ENCODE data around the gene EMX1. TPM values are rescaled to one million over a fixed set of nuclear protein-coding genes. Genes with fewer than 3 reads are reported as not detected.

The EMX1 gene
- total and polyA plus RNA-seq, 2 of the 13 experiments (the other 11 are each of a cell fraction or from before 2014, with no cell fraction given) = 0.62 to 4.9 TPM

DNA sequence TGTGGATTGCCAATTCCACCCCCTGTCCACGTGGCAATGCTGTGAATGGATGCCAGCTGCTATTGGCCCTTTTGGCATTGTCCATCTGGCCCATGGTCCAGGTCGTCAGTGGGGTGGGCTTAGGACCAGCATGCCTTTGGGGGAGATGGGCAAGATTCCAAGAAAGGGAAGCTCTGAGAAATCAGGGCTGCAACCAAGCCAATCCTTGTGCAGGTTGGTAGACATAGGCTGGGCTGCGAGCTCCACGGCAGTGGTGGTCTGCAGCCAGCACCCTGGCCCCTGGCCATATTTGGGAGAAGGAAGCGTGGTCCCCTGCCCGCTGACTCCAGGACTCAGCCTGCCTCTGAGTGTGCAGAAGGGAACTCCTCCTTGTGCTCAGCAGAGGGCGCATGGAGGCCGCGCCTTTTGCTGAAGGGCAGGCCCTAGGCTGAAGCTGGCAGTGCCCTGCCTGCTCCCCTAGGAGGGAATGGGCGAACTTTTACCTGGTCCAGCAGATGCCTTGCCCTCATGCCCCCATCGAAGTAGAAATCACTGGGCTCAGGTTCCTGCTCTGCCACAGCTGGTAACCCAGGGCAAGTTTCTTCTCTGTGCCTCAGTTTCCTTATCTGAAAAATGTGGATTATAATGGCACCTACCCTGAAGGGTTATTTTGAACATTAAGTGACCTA lies 24.7 kb upstream of the EMX1 start (continued):
- TF ChIP-seq, protein P1, sequence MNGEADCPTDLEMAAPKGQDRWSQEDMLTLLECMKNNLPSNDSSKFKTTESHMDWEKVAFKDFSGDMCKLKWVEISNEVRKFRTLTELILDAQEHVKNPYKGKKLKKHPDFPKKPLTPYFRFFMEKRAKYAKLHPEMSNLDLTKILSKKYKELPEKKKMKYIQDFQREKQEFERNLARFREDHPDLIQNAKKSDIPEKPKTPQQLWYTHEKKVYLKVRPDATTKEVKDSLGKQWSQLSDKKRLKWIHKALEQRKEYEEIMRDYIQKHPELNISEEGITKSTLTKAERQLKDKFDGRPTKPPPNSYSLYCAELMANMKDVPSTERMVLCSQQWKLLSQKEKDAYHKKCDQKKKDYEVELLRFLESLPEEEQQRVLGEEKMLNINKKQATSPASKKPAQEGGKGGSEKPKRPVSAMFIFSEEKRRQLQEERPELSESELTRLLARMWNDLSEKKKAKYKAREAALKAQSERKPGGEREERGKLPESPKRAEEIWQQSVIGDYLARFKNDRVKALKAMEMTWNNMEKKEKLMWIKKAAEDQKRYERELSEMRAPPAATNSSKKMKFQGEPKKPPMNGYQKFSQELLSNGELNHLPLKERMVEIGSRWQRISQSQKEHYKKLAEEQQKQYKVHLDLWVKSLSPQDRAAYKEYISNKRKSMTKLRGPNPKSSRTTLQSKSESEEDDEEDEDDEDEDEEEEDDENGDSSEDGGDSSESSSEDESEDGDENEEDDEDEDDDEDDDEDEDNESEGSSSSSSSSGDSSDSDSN (CRISPR knock-in tag; IDR thresholded peaks at IDR 0.05) = no peak
- TF ChIP-seq EED (CRISPR knock-in tag; IDR thresholded peaks at IDR 0.05) (no peak), ARNT2 (CRISPR knock-in tag; IDR thresholded peaks at IDR 0.05; ENCODE audit: low read depth) (no peak), ZNF451 (CRISPR knock-in tag; IDR thresholded peaks at IDR 0.05) (no peak), MTA1 (CRISPR knock-in tag; IDR thresholded peaks at IDR 0.05; ENCODE audit: borderline replicate concordance) (no peak), JUND (CRISPR knock-in tag; IDR thresholded peaks at IDR 0.05) (no peak), ZMYM3 (CRISPR knock-in tag; IDR thresholded peaks at IDR 0.05) (no peak), NFKBIZ (CRISPR knock-in tag; IDR thresholded peaks at IDR 0.05) (no peak), GABPA (IDR thresholded peaks at IDR 0.05; ENCODE audit: low read depth, low read length) (no peak), GABPA (CRISPR knock-in tag; IDR thresholded peaks at IDR 0.05; ENCODE audit: low read depth) (no peak), ZNF335 (CRISPR knock-in tag; IDR thresholded peaks at IDR 0.05) (no peak), NCOA2 (CRISPR knock-in tag; IDR thresholded peaks at IDR 0.05) (no peak), FOXA3 (CRISPR knock-in tag; IDR thresholded peaks at IDR 0.05) (peak; percentile 14; the same call in 1 of the 2 replicates), ZNF788 (CRISPR knock-in tag; IDR thresholded peaks at IDR 0.05; ENCODE audit: borderline replicate concordance) (no peak), ZNF670 (CRISPR knock-in tag; IDR thresholded peaks at IDR 0.05; ENCODE audit: borderline replicate concordance) (no peak), KLF15 (CRISPR knock-in tag; IDR thresholded peaks at IDR 0.05; ENCODE audit: borderline replicate concordance) (no peak), ZNF616 (CRISPR knock-in tag; IDR thresholded peaks at IDR 0.05; ENCODE audit: low read depth) (no peak), EP300 (IDR thresholded peaks at IDR 0.05; ENCODE audit: low read depth in 2 of 2, low read length in 2 of 2) (no peak), EP300 (CRISPR knock-in tag; IDR thresholded peaks at IDR 0.05; ENCODE audit: borderline replicate concordance) (no peak)
- TF ChIP-seq, protein P2, sequence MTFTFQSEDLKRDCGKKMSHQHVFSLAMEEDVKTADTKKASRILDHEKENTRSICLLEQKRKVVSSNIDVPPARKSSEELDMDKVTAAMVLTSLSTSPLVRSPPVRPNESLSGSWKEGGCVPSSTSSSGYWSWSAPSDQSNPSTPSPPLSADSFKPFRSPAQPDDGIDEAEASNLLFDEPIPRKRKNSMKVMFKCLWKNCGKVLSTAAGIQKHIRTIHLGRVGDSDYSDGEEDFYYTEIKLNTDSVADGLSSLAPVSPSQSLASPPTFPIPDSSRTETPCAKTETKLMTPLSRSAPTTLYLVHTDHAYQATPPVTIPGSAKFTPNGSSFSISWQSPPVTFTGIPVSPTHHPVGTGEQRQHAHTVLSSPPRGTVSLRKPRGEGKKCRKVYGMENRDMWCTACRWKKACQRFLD (CRISPR knock-in tag; IDR thresholded peaks at IDR 0.05; ENCODE audit: borderline replicate concordance) = no peak
- TF ChIP-seq, protein P3, sequence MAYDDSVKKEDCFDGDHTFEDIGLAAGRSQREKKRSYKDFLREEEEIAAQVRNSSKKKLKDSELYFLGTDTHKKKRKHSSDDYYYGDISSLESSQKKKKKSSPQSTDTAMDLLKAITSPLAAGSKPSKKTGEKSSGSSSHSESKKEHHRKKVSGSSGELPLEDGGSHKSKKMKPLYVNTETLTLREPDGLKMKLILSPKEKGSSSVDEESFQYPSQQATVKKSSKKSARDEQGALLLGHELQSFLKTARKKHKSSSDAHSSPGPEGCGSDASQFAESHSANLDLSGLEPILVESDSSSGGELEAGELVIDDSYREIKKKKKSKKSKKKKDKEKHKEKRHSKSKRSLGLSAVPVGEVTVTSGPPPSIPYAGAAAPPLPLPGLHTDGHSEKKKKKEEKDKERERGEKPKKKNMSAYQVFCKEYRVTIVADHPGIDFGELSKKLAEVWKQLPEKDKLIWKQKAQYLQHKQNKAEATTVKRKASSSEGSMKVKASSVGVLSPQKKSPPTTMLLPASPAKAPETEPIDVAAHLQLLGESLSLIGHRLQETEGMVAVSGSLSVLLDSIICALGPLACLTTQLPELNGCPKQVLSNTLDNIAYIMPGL (CRISPR knock-in tag; IDR thresholded peaks at IDR 0.05; ENCODE audit: borderline replicate concordance in 1 of 2, low read depth in 1 of 2) = peak in 1 of 2 experiments; percentile 78; a peak in 1 of 4 replicates
- TF ChIP-seq, protein P4, sequence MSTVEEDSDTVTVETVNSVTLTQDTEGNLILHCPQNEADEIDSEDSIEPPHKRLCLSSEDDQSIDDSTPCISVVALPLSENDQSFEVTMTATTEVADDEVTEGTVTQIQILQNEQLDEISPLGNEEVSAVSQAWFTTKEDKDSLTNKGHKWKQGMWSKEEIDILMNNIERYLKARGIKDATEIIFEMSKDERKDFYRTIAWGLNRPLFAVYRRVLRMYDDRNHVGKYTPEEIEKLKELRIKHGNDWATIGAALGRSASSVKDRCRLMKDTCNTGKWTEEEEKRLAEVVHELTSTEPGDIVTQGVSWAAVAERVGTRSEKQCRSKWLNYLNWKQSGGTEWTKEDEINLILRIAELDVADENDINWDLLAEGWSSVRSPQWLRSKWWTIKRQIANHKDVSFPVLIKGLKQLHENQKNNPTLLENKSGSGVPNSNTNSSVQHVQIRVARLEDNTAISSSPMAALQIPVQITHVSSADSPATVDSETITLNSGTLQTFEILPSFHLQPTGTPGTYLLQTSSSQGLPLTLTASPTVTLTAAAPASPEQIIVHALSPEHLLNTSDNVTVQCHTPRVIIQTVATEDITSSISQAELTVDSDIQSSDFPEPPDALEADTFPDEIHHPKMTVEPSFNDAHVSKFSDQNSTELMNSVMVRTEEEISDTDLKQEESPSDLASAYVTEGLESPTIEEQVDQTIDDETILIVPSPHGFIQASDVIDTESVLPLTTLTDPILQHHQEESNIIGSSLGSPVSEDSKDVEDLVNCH (CRISPR knock-in tag; IDR thresholded peaks at IDR 0.05) = no peak

All from HepG2 (cell line).